Chondrocyte (in vitro differentiated cells): ENCODE measurements around the gene ZNF772. TPM values are rescaled to one million over a fixed set of nuclear protein-coding genes. Genes with fewer than 3 reads are reported as not detected.
A peak's percentile ranks its signal among the peaks of the same experiment; 100 is the strongest.
"Not testable (repeated sequence)": the region's sequence is repeated elsewhere in the genome, so short reads cannot be mapped to it uniquely, and the experiment has no call there.

Source experiments
- DNase-seq: peaks from one replicate; pipeline ENCODE4 v3.0.0; 2021; ENCODE audit warnings: mixed read lengths, low spot score
- H3K27ac Mint-ChIP-seq: one replicate; pipeline ENCODE4 v1.8.0; 2021; ENCODE audit warnings: mild to moderate bottlenecking, moderate library complexity, mixed read lengths; ENCODE audit not compliant: unreplicated experiment
- H3K27me3 Mint-ChIP-seq: 2 replicates; pipeline ENCODE4 v1.8.0; 2021; ENCODE audit warnings: low read depth, mixed read lengths
- H3K36me3 Mint-ChIP-seq: 2 replicates; pipeline ENCODE4 v1.8.0; 2021; ENCODE audit warnings: low read depth, mixed read lengths
- H3K4me1 Mint-ChIP-seq: 2 replicates; pipeline ENCODE4 v1.8.0; 2021; ENCODE audit warnings: low read depth, mild to moderate bottlenecking, mixed read lengths
- H3K4me3 Mint-ChIP-seq: one replicate; pipeline ENCODE4 v1.8.0; 2021; ENCODE audit warnings: mild to moderate bottlenecking, moderate library complexity, mixed read lengths; ENCODE audit not compliant: unreplicated experiment
- H3K9me3 Mint-ChIP-seq: 2 replicates; pipeline ENCODE4 v1.8.0; 2021; ENCODE audit warnings: low read depth, mixed read lengths
- long read RNA-seq: library from polyadenylated mRNA; stranded (forward); transcript quantifications from one replicate; pipeline ENCODE4 v2.0.0, GENCODE V29; 2021
- total RNA-seq: library from RNA; stranded (reverse); gene quantifications from 3 replicates; pipeline ENCODE4 v1.2.1, GENCODE V29; 2021
- TF ChIP-seq, protein P1 (sequence below): fragments of 200-600 bp; sonication (generic); IDR thresholded peaks from 2 replicates; pipeline ENCODE4 v1.5.0; 2021; ENCODE audit warnings: antibody characterized with exemption, mild to moderate bottlenecking, moderate library complexity

ZNF772 gene
- 6.0 to 12.8 TPM (median 7.0 TPM) in 3 replicates for total RNA-seq
- long read RNA-seq, partial matches to known transcripts = 0 of 5 reads
- long read RNA-seq, other reads (novel, unspliced or antisense) = 2 of 5 reads

DNA sequence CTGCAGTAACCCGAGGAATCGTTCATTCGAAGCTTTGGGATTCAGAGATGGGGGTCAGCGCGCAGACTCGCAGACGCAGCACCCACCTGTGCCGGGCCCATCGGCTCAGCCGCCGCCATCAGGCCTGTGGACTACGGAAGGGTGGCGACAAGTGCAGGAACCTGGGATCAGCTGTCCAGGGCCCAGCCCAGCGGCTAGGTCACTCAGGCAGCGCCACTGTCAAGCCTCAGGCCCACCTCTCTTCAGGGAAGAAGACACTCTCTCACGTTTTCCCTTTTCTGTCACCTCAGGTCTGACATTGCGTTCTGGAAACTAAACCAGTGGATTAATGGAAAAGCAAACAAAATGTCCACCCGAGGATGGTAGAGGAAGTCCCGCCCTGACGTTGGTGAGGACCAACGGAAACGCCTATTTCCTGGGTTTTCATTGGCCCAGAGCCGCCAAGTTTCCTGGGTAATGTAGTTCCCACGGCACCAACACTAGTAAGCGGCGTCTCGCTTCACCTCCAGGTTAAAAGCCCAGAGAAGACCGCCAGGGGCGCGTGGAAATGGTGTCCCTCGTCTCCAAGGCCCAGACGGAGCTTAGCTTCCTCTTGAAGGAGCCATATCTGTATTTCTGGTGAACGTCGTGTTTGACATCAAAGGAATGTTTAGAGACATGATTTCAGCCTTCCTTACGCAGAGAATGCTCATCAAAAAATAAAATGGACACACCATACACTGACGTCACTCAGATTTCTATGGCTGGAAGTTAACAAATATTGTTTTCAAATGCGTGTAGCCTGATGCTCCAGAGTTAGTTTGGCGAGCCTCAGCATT lies at the start of gene ZNF772:
Gene ZNF772, minus strand, starts transcription at position 376 of the 818 bp plus-strand sequence. Its CDS starts 257 bp downstream, at position 119.
- peaks cover 49% of the 10 kb centered on the region for H3K36me3 Mint-ChIP-seq
- H3K27ac Mint-ChIP-seq = peak within 1 kb of the TSS; percentile 93
- H3K4me1 Mint-ChIP-seq = peaks cover 18% of the 10 kb centered on the region
- DNase-seq = peak; percentile 92
- no peaks in the 10 kb centered on the region for H3K27me3 Mint-ChIP-seq
- TF ChIP-seq, protein P1, sequence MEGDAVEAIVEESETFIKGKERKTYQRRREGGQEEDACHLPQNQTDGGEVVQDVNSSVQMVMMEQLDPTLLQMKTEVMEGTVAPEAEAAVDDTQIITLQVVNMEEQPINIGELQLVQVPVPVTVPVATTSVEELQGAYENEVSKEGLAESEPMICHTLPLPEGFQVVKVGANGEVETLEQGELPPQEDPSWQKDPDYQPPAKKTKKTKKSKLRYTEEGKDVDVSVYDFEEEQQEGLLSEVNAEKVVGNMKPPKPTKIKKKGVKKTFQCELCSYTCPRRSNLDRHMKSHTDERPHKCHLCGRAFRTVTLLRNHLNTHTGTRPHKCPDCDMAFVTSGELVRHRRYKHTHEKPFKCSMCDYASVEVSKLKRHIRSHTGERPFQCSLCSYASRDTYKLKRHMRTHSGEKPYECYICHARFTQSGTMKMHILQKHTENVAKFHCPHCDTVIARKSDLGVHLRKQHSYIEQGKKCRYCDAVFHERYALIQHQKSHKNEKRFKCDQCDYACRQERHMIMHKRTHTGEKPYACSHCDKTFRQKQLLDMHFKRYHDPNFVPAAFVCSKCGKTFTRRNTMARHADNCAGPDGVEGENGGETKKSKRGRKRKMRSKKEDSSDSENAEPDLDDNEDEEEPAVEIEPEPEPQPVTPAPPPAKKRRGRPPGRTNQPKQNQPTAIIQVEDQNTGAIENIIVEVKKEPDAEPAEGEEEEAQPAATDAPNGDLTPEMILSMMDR = peak; percentile 63
- H3K4me3 Mint-ChIP-seq = peak within 1 kb of the TSS; percentile 86
- peaks cover 55% of the 10 kb centered on the region for H3K9me3 Mint-ChIP-seq

DNA sequence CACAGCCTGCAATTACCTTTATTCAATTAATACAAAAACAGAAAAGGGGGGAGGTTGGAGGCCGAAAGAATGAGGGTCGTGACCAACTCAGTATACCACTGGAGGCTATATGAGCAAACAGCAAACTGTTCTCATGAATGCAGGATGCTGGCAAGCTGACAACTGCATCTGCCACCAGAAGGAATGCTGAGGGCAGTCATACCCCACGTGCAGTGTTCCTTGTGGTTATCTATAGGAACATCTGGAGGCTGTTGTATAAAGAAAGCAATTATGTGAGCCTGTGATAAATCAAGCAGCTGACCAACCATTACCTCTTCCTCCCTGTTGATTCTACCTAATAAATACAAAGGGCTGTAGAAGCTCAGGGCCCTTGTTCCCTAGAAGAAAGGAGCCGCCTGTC lies 40.7 kb upstream of the ZNF772 start:
- not testable (repeated sequence) for H3K27ac Mint-ChIP-seq, H3K4me1 Mint-ChIP-seq, H3K4me3 Mint-ChIP-seq, H3K27me3 Mint-ChIP-seq, DNase-seq
- peaks cover 35% of the 10 kb centered on the region for H3K36me3 Mint-ChIP-seq
- H3K9me3 Mint-ChIP-seq = peaks cover 50% of the 10 kb centered on the region

DNA sequence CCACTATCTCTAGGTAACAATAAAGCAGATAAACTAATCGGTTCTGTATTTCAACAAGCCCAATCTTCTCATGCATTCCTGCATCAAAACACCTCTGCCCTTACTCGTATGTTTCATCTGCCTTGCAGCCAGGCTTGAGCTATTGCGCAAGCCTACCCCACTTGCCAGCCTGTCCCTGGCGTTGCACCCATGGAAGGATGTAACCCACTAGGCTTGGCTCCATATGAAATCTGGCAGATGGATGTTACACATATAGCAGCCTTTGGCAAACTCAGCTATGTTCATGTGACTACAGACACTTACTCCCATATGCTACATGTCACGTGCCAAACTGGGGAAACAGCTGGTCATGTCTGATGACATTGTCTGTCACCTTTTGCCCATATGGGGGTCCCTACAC lies 37.9 kb upstream of the ZNF772 start:
- H3K36me3 Mint-ChIP-seq = peaks cover 47% of the 10 kb centered on the region
- H3K27ac Mint-ChIP-seq = no peak overlapping the region
- no peaks in the 10 kb centered on the region for H3K4me1 Mint-ChIP-seq
- TF ChIP-seq, protein P1 = no peak
- DNase-seq = no peak
- H3K27me3 Mint-ChIP-seq = no peaks in the 10 kb centered on the region
- no peak overlapping the region for H3K4me3 Mint-ChIP-seq
- H3K9me3 Mint-ChIP-seq = peaks cover 62% of the 10 kb centered on the region

DNA sequence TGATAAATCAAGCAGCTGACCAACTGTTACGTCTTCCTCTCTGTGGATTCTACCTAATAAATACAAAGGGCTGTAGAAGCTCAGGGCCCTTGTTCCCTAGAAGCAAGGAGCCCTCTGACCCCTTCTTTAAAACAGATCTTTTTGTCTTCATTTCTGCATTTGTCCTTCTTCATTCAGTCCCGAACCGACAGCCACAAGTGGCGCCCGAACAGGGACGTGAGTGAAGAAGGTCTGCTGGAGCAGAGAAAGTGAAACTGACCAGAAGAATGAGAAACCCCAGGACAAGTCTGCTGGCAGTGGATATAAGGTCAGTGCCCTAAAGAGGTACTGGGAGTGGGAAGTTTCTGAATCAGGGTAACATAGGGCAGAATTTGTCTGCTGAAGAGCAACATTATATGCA lies 35.5 kb upstream of the ZNF772 start:
- peaks cover 74% of the 10 kb centered on the region for H3K9me3 Mint-ChIP-seq
- no peak for DNase-seq
- no peak overlapping the region for H3K27ac Mint-ChIP-seq
- TF ChIP-seq, protein P1 = no peak
- no peaks in the 10 kb centered on the region for H3K27me3 Mint-ChIP-seq
- peaks cover 65% of the 10 kb centered on the region for H3K36me3 Mint-ChIP-seq
- H3K4me3 Mint-ChIP-seq = no peak overlapping the region
- no peaks in the 10 kb centered on the region for H3K4me1 Mint-ChIP-seq

DNA sequence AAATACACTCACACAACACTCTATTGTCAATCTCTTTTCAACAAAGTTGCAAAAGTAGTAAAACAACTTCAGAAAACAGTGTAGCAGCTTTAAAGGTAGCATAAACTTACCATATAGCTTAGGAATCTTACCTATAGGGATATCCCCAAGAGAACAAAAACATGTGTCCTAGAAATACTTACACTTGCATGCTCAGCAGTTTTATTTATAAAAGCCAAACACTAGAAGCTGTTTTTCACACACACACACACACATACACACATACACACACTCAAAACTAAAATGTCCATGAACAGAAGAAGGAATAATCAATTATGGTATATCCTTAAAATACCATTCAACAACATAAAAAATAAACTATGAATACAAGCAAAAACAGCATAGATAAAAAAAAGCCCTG lies 34.1 kb upstream of the ZNF772 start:
- Mint-ChIP-seq H3K4me1 (no peaks in the 10 kb centered on the region), H3K36me3 (peaks cover 74% of the 10 kb centered on the region), H3K4me3 (no peak overlapping the region)

More for the DNA sequence above, 34.1 kb upstream of the ZNF772 start:
- peaks cover 71% of the 10 kb centered on the region for H3K9me3 Mint-ChIP-seq
- no peak overlapping the region for H3K27ac Mint-ChIP-seq
- no peaks in the 10 kb centered on the region for H3K27me3 Mint-ChIP-seq
- no peak for DNase-seq
- TF ChIP-seq, protein P1 = no peak
